ENCODE results near the gene MEG3. TPM values are rescaled to one million over a fixed set of nuclear protein-coding genes. Genes with fewer than 3 reads are reported as not detected.

MEG3 gene
- total RNA-seq, 2 donors from 2014 or later, result 6.5 to 9.5 TPM

DNA sequence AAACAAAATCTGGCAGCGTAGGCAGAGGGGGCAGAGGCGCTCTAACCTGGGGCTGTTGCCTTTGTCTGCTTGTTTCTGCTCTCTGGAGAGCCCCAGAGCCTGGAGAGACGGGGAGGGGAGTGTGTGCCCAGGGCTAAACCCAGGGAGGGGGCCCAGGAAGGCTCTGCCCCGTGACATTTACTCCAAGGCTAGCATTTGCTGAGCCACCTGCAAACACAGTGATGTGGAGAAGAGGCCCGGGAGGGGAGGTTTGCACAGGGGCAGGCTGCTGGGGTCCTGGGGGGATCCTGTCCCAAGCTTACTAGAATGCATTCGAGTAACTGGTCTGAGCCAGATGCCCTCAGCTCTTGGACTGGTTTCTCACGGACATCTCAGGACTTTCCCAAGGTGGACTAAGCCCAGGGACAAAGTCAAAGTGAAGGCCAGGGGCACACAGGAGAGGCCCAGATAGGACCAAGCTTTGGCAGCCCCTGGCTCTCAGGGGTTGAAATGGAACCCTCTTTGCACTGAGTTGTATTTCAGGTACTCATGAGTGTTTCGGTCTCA lies 12.0 kb downstream of the MEG3 start:
- H3K9me3 ChIP-seq, result no peaks in the 10 kb centered on the region

DNA sequence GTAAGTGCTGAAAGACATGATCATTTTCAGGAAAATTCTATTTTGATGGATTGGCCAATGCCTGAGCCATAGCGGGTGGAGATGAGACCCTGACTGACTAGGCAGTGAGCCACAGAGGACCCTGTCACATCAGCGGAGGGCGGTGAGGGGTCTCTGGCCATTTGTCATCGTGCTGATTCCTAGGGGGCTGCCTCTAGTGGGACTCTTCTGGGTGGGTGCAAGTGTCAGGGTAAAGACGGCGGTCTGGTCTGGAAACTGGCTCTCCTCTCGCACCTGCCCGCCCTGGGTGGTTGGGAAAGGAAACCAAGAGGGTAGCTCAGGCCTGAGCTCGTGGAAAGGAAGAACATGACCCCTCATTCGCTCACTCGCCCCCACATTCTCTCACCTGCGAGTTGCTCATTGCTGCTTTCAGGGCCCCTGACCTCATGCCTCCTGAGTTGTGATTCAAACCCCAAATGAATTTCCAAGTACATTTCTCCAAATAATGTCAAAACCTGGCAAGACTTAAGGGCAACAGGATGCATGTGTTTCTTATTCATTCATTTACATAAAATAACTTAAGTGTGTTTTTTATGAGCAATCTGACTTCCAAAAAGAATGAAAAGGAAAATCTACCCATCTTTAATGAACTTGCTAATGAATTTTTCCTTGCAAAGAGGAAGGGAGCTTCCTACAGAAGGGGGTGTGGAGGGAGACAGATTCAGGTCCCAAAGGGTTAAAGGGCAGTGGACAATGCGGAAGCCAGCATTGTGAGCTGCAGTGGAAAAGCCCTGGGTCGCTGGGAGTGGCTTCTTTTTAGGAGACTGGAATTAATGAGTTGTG lies 12.8 kb downstream of the MEG3 start:
- Histone ChIP-seq H3K4me3 (no peak overlapping the region), H3K27me3 (no peaks in the 10 kb centered on the region), H3K36me3 (no peaks in the 10 kb centered on the region), H3K27ac (no peak overlapping the region), H3K4me1 (no peaks in the 10 kb centered on the region), H3K9me3 (no peaks in the 10 kb centered on the region)
- TF ChIP-seq, protein P1, sequence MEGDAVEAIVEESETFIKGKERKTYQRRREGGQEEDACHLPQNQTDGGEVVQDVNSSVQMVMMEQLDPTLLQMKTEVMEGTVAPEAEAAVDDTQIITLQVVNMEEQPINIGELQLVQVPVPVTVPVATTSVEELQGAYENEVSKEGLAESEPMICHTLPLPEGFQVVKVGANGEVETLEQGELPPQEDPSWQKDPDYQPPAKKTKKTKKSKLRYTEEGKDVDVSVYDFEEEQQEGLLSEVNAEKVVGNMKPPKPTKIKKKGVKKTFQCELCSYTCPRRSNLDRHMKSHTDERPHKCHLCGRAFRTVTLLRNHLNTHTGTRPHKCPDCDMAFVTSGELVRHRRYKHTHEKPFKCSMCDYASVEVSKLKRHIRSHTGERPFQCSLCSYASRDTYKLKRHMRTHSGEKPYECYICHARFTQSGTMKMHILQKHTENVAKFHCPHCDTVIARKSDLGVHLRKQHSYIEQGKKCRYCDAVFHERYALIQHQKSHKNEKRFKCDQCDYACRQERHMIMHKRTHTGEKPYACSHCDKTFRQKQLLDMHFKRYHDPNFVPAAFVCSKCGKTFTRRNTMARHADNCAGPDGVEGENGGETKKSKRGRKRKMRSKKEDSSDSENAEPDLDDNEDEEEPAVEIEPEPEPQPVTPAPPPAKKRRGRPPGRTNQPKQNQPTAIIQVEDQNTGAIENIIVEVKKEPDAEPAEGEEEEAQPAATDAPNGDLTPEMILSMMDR (IDR thresholded peaks at IDR 0.05), result no peak
- no peak for DNase-seq (ENCODE audit: low spot score)

More for the DNA sequence above, 12.0 kb downstream of the MEG3 start:
- no peak overlapping the region for H3K27ac ChIP-seq
- no peak for DNase-seq (ENCODE audit: low spot score)
- H3K36me3 ChIP-seq, result no peaks in the 10 kb centered on the region
- H3K4me1 ChIP-seq, result no peaks in the 10 kb centered on the region
- no peaks in the 10 kb centered on the region for H3K27me3 ChIP-seq
- no peak overlapping the region for H3K4me3 ChIP-seq
- TF ChIP-seq, protein P1 (IDR thresholded peaks at IDR 0.05), result no peak

DNA sequence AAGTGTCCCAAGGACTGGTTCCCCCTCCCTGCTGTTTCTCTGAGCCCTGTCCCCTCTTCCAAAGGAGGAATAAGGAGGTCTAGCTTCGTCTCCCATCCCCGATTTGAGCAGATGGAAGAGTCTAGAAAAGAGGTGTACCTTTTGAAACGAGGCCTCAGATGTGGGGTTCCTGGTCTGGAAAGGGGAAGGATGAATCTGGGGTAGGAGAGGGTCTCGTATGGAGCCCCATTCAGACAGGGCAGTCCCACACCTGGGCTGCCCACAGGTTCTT lies 13.3 kb downstream of the MEG3 start:
- no peaks in the 10 kb centered on the region for H3K4me1 ChIP-seq
- no peaks in the 10 kb centered on the region for H3K9me3 ChIP-seq
- DNase-seq (ENCODE audit: low spot score), result no peak
- H3K27me3 ChIP-seq, result no peaks in the 10 kb centered on the region
- no peaks in the 10 kb centered on the region for H3K36me3 ChIP-seq
- TF ChIP-seq, protein P1 (IDR thresholded peaks at IDR 0.05), result no peak
- H3K4me3 ChIP-seq, result no peak overlapping the region
- H3K27ac ChIP-seq, result no peak overlapping the region

DNA sequence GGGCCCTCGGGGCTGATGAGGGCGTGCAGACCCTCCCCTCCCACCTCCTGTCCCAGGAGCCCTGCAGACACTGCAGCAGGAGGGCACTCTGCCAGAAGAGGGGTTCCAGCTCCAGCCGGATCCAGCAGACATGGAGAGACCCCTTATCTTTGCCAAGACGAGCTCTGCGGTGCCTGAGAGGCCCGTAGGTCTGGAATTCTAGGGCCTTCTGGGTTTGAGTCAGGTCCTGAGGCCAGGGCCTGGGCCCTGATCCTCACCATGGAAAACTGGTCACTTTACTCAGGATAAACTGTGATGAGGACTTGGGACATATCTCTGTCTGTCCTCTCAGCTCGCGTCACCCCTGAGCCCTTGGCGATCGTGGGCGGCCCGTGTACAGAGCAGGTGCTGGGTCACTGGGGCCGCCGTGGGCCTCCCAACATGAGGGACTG lies 13.8 kb downstream of the MEG3 start:
- Histone ChIP-seq H3K9me3 (no peaks in the 10 kb centered on the region), H3K36me3 (no peaks in the 10 kb centered on the region), H3K27ac (no peak overlapping the region), H3K27me3 (no peaks in the 10 kb centered on the region), H3K4me3 (no peak overlapping the region), H3K4me1 (no peaks in the 10 kb centered on the region)
- TF ChIP-seq, protein P1 (IDR thresholded peaks at IDR 0.05), result no peak
- no peak for DNase-seq (ENCODE audit: low spot score)

DNA sequence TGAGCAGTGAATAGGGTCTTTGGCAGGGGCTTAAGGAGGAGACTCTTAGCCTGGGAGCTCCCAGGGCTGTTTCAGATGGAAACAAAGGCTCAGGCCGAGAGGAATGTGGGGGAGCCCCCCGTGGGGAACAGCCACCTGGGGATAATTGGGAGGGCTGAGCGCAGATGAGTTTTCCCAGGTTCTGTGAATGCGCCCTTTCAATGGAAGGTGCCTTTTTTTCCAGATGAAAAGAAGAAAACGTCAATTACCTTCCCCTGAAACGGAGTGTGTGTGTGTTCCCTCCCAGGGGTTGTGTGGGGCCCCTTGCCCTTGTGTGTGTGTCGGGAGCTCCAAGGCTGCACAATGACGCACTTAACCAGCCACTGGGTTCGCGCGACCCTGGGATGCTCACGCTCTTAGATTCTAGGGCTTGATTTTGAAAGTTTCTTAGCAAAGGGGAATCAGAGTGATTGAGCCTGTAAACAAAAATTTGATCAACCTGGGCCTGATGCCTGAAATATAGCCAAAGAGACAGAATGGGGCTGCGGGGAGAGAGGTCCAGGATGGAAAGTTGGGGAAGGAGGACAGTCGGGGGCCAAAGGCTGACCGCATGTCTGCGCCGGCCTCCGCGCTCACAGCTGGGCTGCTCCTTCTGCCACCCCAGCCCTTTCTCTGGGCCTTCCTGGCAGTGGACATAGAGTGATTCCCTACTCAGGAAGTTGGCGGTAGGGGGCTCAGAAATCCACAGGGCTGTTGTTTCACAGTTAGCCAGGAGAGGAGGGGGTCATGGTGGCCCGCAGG lies 14.6 kb downstream of the MEG3 start:
- TF ChIP-seq, protein P1 (IDR thresholded peaks at IDR 0.05), result no peak
- Histone ChIP-seq H3K4me3 (no peak overlapping the region), H3K27ac (no peak overlapping the region), H3K36me3 (no peaks in the 10 kb centered on the region), H3K9me3 (no peaks in the 10 kb centered on the region), H3K27me3 (no peaks in the 10 kb centered on the region), H3K4me1 (no peaks in the 10 kb centered on the region)
- no peak for DNase-seq (ENCODE audit: low spot score)
